PC-3 (cell line): ENCODE data around the gene PPIAL4G.
"Not testable (repeated sequence)": the region's sequence is repeated elsewhere in the genome, so short reads cannot be mapped to it uniquely, and the experiment has no call there.

Source experiments
- CTCF ChIP-seq: fragments of 300-600 bp; sonication (generic); conservative IDR thresholded peaks from 2 replicates; pipeline ENCODE4 v1.5.1; 2017; ENCODE audit warnings: antibody characterized with exemption, low read depth, mild to moderate bottlenecking, low read length
- EZH2 ChIP-seq: fragments of 300-600 bp; sonication (generic); IDR thresholded peaks from one replicate; pipeline ENCODE4 v1.6.1; 2017; ENCODE audit warnings: antibody characterized with exemption, mild to moderate bottlenecking, low read length; ENCODE audit not compliant: unreplicated experiment

- not testable (repeated sequence) for TF ChIP-seq CTCF, EZH2
Observed at GRCh38 chr1:148439654-148440325, 43.3 kb downstream of the PPIAL4G start.
